ENCODE results near the gene IL16.

DNA sequence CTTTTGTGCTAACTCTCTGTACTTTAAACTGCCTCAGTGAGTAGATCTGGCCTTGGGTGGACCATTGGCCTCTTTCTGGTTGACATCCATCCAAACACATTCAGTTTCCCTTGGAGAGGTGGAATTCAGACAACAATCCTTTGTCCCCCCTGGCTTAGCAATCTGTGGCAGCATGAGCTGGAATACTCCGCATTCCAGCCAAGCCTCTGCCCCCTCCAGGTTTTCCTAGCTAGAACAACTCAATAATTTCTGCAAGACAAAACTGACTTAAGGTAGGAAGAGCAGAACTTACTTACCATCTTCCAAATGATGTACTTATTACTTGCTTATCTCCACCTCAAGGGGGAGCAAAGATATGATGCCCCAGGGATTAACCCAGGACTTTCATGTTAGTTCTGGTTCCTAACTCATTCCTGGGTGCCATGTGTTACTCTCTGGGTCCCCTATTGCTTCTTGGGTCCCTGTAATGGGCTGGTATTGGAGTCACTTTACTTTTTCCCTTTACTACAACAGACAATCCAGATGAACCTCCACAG is 21.8 kb upstream of the IL16 start:
- TF ChIP-seq, protein P1, sequence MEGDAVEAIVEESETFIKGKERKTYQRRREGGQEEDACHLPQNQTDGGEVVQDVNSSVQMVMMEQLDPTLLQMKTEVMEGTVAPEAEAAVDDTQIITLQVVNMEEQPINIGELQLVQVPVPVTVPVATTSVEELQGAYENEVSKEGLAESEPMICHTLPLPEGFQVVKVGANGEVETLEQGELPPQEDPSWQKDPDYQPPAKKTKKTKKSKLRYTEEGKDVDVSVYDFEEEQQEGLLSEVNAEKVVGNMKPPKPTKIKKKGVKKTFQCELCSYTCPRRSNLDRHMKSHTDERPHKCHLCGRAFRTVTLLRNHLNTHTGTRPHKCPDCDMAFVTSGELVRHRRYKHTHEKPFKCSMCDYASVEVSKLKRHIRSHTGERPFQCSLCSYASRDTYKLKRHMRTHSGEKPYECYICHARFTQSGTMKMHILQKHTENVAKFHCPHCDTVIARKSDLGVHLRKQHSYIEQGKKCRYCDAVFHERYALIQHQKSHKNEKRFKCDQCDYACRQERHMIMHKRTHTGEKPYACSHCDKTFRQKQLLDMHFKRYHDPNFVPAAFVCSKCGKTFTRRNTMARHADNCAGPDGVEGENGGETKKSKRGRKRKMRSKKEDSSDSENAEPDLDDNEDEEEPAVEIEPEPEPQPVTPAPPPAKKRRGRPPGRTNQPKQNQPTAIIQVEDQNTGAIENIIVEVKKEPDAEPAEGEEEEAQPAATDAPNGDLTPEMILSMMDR (IDR thresholded peaks at IDR 0.05), result no peak
- TF ChIP-seq USF2 (IDR thresholded peaks at IDR 0.05), result no peak
- TF ChIP-seq NR3C1 (IDR thresholded peaks at IDR 0.05), result no peak
- no peak for TF ChIP-seq MYC (IDR thresholded peaks at IDR 0.05; ENCODE audit: borderline replicate concordance, low read length)
- TF ChIP-seq POLR2A (IDR thresholded peaks at IDR 0.05; ENCODE audit: low read length), result no peak
- no peak for TF ChIP-seq ESRRA (IDR thresholded peaks at IDR 0.05; ENCODE audit: borderline replicate concordance, low read length)
- no peak for TF ChIP-seq REST (IDR thresholded peaks at IDR 0.05)
- TF ChIP-seq CHD2 (IDR thresholded peaks at IDR 0.05; ENCODE audit: low read length, partially characterized antibody), result no peak
- TF ChIP-seq, protein P2, sequence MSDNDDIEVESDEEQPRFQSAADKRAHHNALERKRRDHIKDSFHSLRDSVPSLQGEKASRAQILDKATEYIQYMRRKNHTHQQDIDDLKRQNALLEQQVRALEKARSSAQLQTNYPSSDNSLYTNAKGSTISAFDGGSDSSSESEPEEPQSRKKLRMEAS (IDR thresholded peaks at IDR 0.05), result no peak
- no peak for TF ChIP-seq FOSL2 (IDR thresholded peaks at IDR 0.05)
- TF ChIP-seq FOSL2 (CRISPR knock-in tag; IDR thresholded peaks at IDR 0.05), result no peak
- TF ChIP-seq HOXB13 (CRISPR knock-in tag; IDR thresholded peaks at IDR 0.05; ENCODE audit: low read depth), result no peak
- TF ChIP-seq MAZ (IDR thresholded peaks at IDR 0.05; ENCODE audit: borderline replicate concordance, low read depth, low read length), result no peak
- no peak for TF ChIP-seq RCOR1 (IDR thresholded peaks at IDR 0.05; ENCODE audit: low read depth, low read length)
- TF ChIP-seq HDAC2 (IDR thresholded peaks at IDR 0.05), result no peak
